Prostate gland (tissue), 2 donors: ENCODE measurements around the gene DYNLRB1.

ENCODE experiments used
- CTCF ChIP-seq, 4 experiments: fragments of 200-600 bp in 2 of 4; fragments of 450-650 bp in 2 of 4; sonication (generic) in 2 of 4; IDR thresholded peaks; 1 replicate in 3 of 4; 2 replicates in 1 of 4; pipeline ENCODE4 v1.5.1; 2016 to 2019; ENCODE audit warnings: antibody characterized with exemption in 4 of 4, mild to moderate bottlenecking in 2 of 4, moderate library complexity in 2 of 4
- POLR2A ChIP-seq: fragments of 450-650 bp; IDR thresholded peaks from one replicate; pipeline ENCODE4 v1.6.1; 2016; ENCODE audit warnings: antibody characterized with exemption, mild to moderate bottlenecking
- POLR2AphosphoS5 ChIP-seq: sonication (generic); formaldehyde crosslinking; IDR thresholded peaks from one replicate; pipeline ENCODE4 v1.6.1; 2017; ENCODE audit warnings: antibody characterized with exemption

- TF ChIP-seq CTCF (IDR thresholded peaks at IDR 0.05), result no peak
- no peak for TF ChIP-seq POLR2A
- TF ChIP-seq POLR2AphosphoS5, result no peak
These were observed 26.2 kb downstream of the DYNLRB1 start for GRCh38 chr20:34542439-34542838.
